ENCODE data around the gene ROGDI. TPM values are rescaled to one million over a fixed set of nuclear protein-coding genes. Genes with fewer than 3 reads are reported as not detected.

ROGDI gene
- polyA plus RNA-seq, 1 donor (not counting 4 experiments of a cell fraction or from before 2014, with no cell fraction given) = 20.5 TPM

DNA sequence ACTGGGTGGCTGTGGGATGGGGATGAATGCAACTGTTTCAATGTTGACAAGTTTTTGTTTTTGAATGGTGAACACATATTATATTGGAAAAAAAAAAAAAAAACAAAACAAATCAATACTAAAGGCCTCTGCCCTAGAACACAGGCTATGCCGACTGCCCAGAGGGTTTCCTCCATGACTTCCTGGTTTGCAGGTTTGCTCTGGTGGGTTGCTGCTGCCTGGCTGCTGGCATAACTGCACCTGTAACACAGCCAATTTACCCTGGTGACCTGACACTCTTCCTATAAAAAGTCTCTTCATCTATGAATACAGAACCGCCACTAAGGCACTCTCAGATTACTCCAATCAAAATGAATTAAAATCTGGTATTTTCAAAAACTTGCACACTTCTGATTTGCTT is 34.3 kb upstream of the ROGDI start:
- Histone ChIP-seq H3K9me3 (ENCODE audit: control insufficient read depth, low read depth, low read length) (no peaks in the 10 kb centered on the region), H3K4me1 (ENCODE audit: control insufficient read depth, extremely low read depth, insufficient read depth, low read length) (no peaks in the 10 kb centered on the region), H3K79me2 (ENCODE audit: control insufficient read depth, insufficient read depth, low read length) (peaks cover 21% of the 10 kb centered on the region), H3K36me3 (ENCODE audit: control insufficient read depth in 2 of 2, extremely low read depth in 1 of 2, insufficient read depth in 2 of 2, low read length in 2 of 2) (peaks cover 31 to 42% of the 10 kb centered on the region in 2 experiments), H3K27ac (ENCODE audit: control insufficient read depth, insufficient read depth, low read length) (no peak overlapping the region), H4K20me1 (ENCODE audit: control insufficient read depth, extremely low read depth, insufficient read depth, low read length) (no peaks in the 10 kb centered on the region), H2AFZ (ENCODE audit: control insufficient read depth, low read length) (no peak overlapping the region), H3K9ac (ENCODE audit: control insufficient read depth, extremely low read depth, insufficient read depth, low read length) (no peak overlapping the region), H3K4me2 (ENCODE audit: control insufficient read depth, extremely low read depth, insufficient read depth, low read depth, low read length) (no peak overlapping the region), H3K9me1 (ENCODE audit: control insufficient read depth, extremely low read depth, insufficient read depth, low read length) (no peaks in the 10 kb centered on the region), H3K4me3 (ENCODE audit: control insufficient read depth in 2 of 3, extremely low read depth in 1 of 3, insufficient read depth in 2 of 3, low read depth in 1 of 3, low read length in 3 of 3) (no peak overlapping the region), H3K27me3 (ENCODE audit: control insufficient read depth, extremely low read depth, insufficient read depth, low read length) (no peaks in the 10 kb centered on the region)
- FAIRE-seq = no peak
- no peak for TF ChIP-seq EZH2 (IDR thresholded peaks at IDR 0.05; ENCODE audit: low read length)
- TF ChIP-seq, protein P1, sequence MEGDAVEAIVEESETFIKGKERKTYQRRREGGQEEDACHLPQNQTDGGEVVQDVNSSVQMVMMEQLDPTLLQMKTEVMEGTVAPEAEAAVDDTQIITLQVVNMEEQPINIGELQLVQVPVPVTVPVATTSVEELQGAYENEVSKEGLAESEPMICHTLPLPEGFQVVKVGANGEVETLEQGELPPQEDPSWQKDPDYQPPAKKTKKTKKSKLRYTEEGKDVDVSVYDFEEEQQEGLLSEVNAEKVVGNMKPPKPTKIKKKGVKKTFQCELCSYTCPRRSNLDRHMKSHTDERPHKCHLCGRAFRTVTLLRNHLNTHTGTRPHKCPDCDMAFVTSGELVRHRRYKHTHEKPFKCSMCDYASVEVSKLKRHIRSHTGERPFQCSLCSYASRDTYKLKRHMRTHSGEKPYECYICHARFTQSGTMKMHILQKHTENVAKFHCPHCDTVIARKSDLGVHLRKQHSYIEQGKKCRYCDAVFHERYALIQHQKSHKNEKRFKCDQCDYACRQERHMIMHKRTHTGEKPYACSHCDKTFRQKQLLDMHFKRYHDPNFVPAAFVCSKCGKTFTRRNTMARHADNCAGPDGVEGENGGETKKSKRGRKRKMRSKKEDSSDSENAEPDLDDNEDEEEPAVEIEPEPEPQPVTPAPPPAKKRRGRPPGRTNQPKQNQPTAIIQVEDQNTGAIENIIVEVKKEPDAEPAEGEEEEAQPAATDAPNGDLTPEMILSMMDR (optimal IDR thresholded peaks at IDR 0.05 in 1 of 3, IDR thresholded peaks at IDR 0.05 in 1 of 3, conservative IDR thresholded peaks at IDR 0.05 in 1 of 3; ENCODE audit: extremely low read depth in 1 of 3, insufficient read depth in 2 of 3, low read length in 3 of 3) = no peak
- dilution Hi-C loops (cut with MboI; ENCODE audit: extremely low pct_ligation_motif_present, low sequenced_read_pairs) = no loop called here
- DNase-seq (ENCODE audit: low read depth, low spot score) = no peak

DNA sequence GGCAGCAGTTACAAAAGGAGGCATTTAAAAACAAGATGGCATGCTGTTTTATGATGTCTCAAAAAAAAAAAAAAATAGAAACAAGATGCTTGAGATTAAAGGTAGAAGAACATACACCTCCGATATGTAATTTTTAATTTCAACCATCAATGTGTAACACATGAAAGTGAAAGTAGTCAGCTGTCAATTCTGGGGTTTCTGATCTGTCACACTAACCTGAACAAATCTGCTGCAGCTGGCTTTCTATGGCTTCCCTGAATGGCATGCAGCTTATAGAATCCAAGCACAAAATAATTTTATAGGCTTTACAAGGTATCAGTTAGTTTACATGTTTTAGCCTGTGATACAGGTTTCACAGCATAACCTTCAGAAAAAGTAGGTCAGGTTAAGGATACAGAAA is 31.2 kb upstream of the ROGDI start:
- Histone ChIP-seq H3K9me1 (ENCODE audit: control insufficient read depth, extremely low read depth, insufficient read depth, low read length) (no peaks in the 10 kb centered on the region), H4K20me1 (ENCODE audit: control insufficient read depth, extremely low read depth, insufficient read depth, low read length) (no peaks in the 10 kb centered on the region), H3K9ac (ENCODE audit: control insufficient read depth, extremely low read depth, insufficient read depth, low read length) (no peak overlapping the region), H3K4me2 (ENCODE audit: control insufficient read depth, extremely low read depth, insufficient read depth, low read depth, low read length) (no peak overlapping the region), H3K4me1 (ENCODE audit: control insufficient read depth, extremely low read depth, insufficient read depth, low read length) (no peaks in the 10 kb centered on the region), H3K27me3 (ENCODE audit: control insufficient read depth, extremely low read depth, insufficient read depth, low read length) (no peaks in the 10 kb centered on the region), H3K4me3 (ENCODE audit: control insufficient read depth in 2 of 3, extremely low read depth in 1 of 3, insufficient read depth in 2 of 3, low read depth in 1 of 3, low read length in 3 of 3) (no peak overlapping the region), H3K27ac (ENCODE audit: control insufficient read depth, insufficient read depth, low read length) (no peak overlapping the region), H3K9me3 (ENCODE audit: control insufficient read depth, low read depth, low read length) (no peaks in the 10 kb centered on the region), H3K79me2 (ENCODE audit: control insufficient read depth, insufficient read depth, low read length) (peaks cover 15% of the 10 kb centered on the region), H3K36me3 (ENCODE audit: control insufficient read depth in 2 of 2, extremely low read depth in 1 of 2, insufficient read depth in 2 of 2, low read length in 2 of 2) (peaks cover 32 to 43% of the 10 kb centered on the region in 2 experiments), H2AFZ (ENCODE audit: control insufficient read depth, low read length) (no peak overlapping the region)
- TF ChIP-seq, protein P1 (optimal IDR thresholded peaks at IDR 0.05 in 1 of 3, IDR thresholded peaks at IDR 0.05 in 1 of 3, conservative IDR thresholded peaks at IDR 0.05 in 1 of 3; ENCODE audit: extremely low read depth in 1 of 3, insufficient read depth in 2 of 3, low read length in 3 of 3) = no peak
- TF ChIP-seq EZH2 (IDR thresholded peaks at IDR 0.05; ENCODE audit: low read length) = no peak
- DNase-seq (ENCODE audit: low read depth, low spot score) = no peak
- dilution Hi-C loops (cut with MboI; ENCODE audit: extremely low pct_ligation_motif_present, low sequenced_read_pairs) = no loop called here
- FAIRE-seq = no peak
